Liver (tissue), 9 donors: ENCODE measurements around the gene MAL. TPM values are rescaled to one million over a fixed set of nuclear protein-coding genes. Genes with fewer than 3 reads are reported as not detected.

Source experiments
- DNase-seq: peaks from one replicate; pipeline ENCODE4 v3.0.0-alpha.2; 2017; ENCODE audit warnings: low spot score
- H3K27ac ChIP-seq, 2 donors: one replicate each; pipeline ENCODE4 v1.7.0; 2013; ENCODE audit warnings: inconsistent platforms in 2 of 2, low read length in 2 of 2, control low read depth in 1 of 2, low read depth in 1 of 2, mild to moderate bottlenecking in 1 of 2
- H3K27me3 ChIP-seq, 4 donors: one replicate each; pipeline versions ENCODE4 v1.6.1 to v1.7.0; 2013; ENCODE audit warnings: low read length in 3 of 4, inconsistent platforms in 1 of 4, mild to moderate bottlenecking in 1 of 4, moderate library complexity in 1 of 4; ENCODE audit not compliant: control insufficient read depth in 4 of 4, insufficient read depth in 4 of 4
- H3K36me3 ChIP-seq, 4 donors: one replicate each; pipeline versions ENCODE4 v1.6.1 to v1.7.0; 2013; ENCODE audit warnings: low read length in 3 of 4, mild to moderate bottlenecking in 3 of 4, low read depth in 1 of 4, moderate library complexity in 1 of 4; ENCODE audit not compliant: control insufficient read depth in 4 of 4, insufficient read depth in 3 of 4
- H3K4me1 ChIP-seq, 4 donors: one replicate each; pipeline versions ENCODE4 v1.6.1 to v1.7.0; 2013; ENCODE audit warnings: low read length in 3 of 4, mild to moderate bottlenecking in 3 of 4, moderate library complexity in 1 of 4; ENCODE audit not compliant: control insufficient read depth in 4 of 4, insufficient read depth in 4 of 4
- H3K4me3 ChIP-seq, 3 donors: one replicate each; pipeline versions ENCODE4 v1.6.1 to v1.7.0; 2013; ENCODE audit warnings: low read length in 3 of 3, control low read depth in 1 of 3, low read depth in 1 of 3, mild to moderate bottlenecking in 1 of 3
- H3K9ac ChIP-seq, 2 donors: one replicate each; pipeline ENCODE4 v1.7.0; 2013; ENCODE audit warnings: low read length in 2 of 2, mild to moderate bottlenecking in 2 of 2, moderate library complexity in 2 of 2, control low read depth in 1 of 2, low read depth in 1 of 2
- H3K9me3 ChIP-seq, 4 donors: one replicate each; pipeline versions ENCODE4 v1.6.1 to v1.7.0; 2013; ENCODE audit warnings: low read length in 3 of 4; ENCODE audit not compliant: control insufficient read depth in 4 of 4
- ATF3 ChIP-seq: IDR thresholded peaks from 2 replicates; pipeline ENCODE4 v1.6.1; 2016; ENCODE audit warnings: antibody characterized with exemption
- CTCF ChIP-seq: fragments of 150-350 bp; IDR thresholded peaks from 2 replicates; pipeline ENCODE4 v1.5.1; 2017; ENCODE audit warnings: improper control_type of control experiment, low read depth, low read length; ENCODE audit not compliant: missing input control
- EGR1 ChIP-seq, 2 donors: IDR thresholded peaks; 2 replicates each; pipeline ENCODE4 v1.6.1; 2016 to 2018; ENCODE audit warnings: antibody characterized with exemption in 2 of 2, low read depth in 2 of 2
- FOXA1 ChIP-seq: IDR thresholded peaks from 2 replicates; pipeline ENCODE4 v1.6.1; 2016; ENCODE audit warnings: antibody characterized with exemption
- FOXA2 ChIP-seq: IDR thresholded peaks from 2 replicates; pipeline ENCODE4 v1.6.1; 2016; ENCODE audit warnings: antibody characterized with exemption
- GABPA ChIP-seq, 2 donors: IDR thresholded peaks in 1 of 2; conservative IDR thresholded peaks in 1 of 2; 2 replicates each; pipeline ENCODE4 v1.6.1; 2016; ENCODE audit warnings: antibody characterized with exemption in 2 of 2, mild to moderate bottlenecking in 1 of 2, moderate library complexity in 1 of 2
- HNF4A ChIP-seq, 2 donors: conservative IDR thresholded peaks; 2 replicates each; pipeline ENCODE4 v1.6.1; 2016; ENCODE audit warnings: antibody characterized with exemption in 2 of 2, mild to moderate bottlenecking in 2 of 2
- HNF4G ChIP-seq: IDR thresholded peaks from 2 replicates; pipeline ENCODE4 v1.6.1; 2016; ENCODE audit warnings: antibody characterized with exemption
- JUND ChIP-seq, 2 donors: IDR thresholded peaks; 2 replicates each; pipeline ENCODE4 v1.6.1; 2016; ENCODE audit warnings: antibody characterized with exemption in 2 of 2
- NR2F2 ChIP-seq: IDR thresholded peaks from 2 replicates; pipeline ENCODE4 v1.6.1; 2016; ENCODE audit warnings: antibody characterized with exemption
- RAD21 ChIP-seq, 2 donors: IDR thresholded peaks; 2 replicates each; pipeline ENCODE4 v1.6.1; 2016; ENCODE audit warnings: antibody characterized with exemption in 2 of 2, mild to moderate bottlenecking in 2 of 2
- RXRA ChIP-seq, 2 donors: IDR thresholded peaks; 2 replicates each; pipeline ENCODE4 v1.6.1; 2017 to 2018; ENCODE audit warnings: antibody characterized with exemption in 2 of 2, mild to moderate bottlenecking in 1 of 2
- SP1 ChIP-seq: IDR thresholded peaks from 2 replicates; pipeline ENCODE4 v1.6.1; 2018; ENCODE audit warnings: antibody characterized with exemption, mild to moderate bottlenecking
- TAF1 ChIP-seq: conservative IDR thresholded peaks from 2 replicates; pipeline ENCODE4 v1.6.1; 2016; ENCODE audit warnings: antibody characterized with exemption, mild to moderate bottlenecking
- YY1 ChIP-seq: IDR thresholded peaks from 2 replicates; pipeline ENCODE4 v1.6.1; 2016; ENCODE audit warnings: antibody characterized with exemption, mild to moderate bottlenecking
- ZBTB33 ChIP-seq: IDR thresholded peaks from 2 replicates; pipeline ENCODE4 v1.6.1; 2016; ENCODE audit warnings: antibody characterized with exemption
- WGBS: extraction: QIAGEN DNeasy Blood & Tissue Kit; methylation state at CpG from one replicate; pipeline ENCODE4 v1.1.7; 2013; 5-methylcytosine and 5-hydroxymethylcytosine counted together
- polyA plus RNA-seq, 2 donors: library from polyadenylated mRNA; stranded (reverse) in 1 of 2; unstranded in 1 of 2; fragments of 200-250 nt in 1 of 2; fragments of >200 nt in 1 of 2; fragmentation: Nextera tagmentation in 1 of 2; extraction: Ambion mirVana in 1 of 2; gene quantifications; one replicate each; pipeline versions ENCODE4 v1.2.1 to v1.2.3, GENCODE V29; 2013 to 2015
- total RNA-seq, 2 donors: library from RNA; depleted of rRNA; stranded (reverse); fragments of >200 nt; gene quantifications; one replicate each; pipeline ENCODE4 v1.2.3, GENCODE V29; 2014
- TF ChIP-seq, protein P1 (sequence below): IDR thresholded peaks from 2 replicates; pipeline ENCODE4 v1.6.1; 2016; ENCODE audit warnings: antibody characterized with exemption, mild to moderate bottlenecking
- TF ChIP-seq, protein P2 (sequence below): IDR thresholded peaks from 2 replicates; pipeline ENCODE4 v1.6.1; 2016; ENCODE audit warnings: antibody characterized with exemption
- donor health status: healthy.
- donor health status: healthy.
- donor health status: healthy.
- donor health status: healthy.
- donor health status: healthy.

The MAL gene
- total and polyA plus RNA-seq, 4 donors, result 0.51 TPM; not detected in 3

GRCh38 chr2:95072424-95072823 is 46.9 kb downstream of the MAL start:
- 71% methylated on average over 4 of the region's 4 CpGs for WGBS
- no peak for DNase-seq
- Histone ChIP-seq H3K9ac (no peak overlapping the region), H3K4me3 (no peak overlapping the region), H3K36me3 (no peaks in the 10 kb centered on the region), H3K27me3 (peaks cover 0 to 3% (median 0%) of the 10 kb centered on the region in 4 donors), H3K4me1 (peaks cover 2 to 8% (median 6%) of the 10 kb centered on the region in 4 donors), H3K27ac (no peak overlapping the region), H3K9me3 (no peaks in the 10 kb centered on the region)
- TF ChIP-seq YY1 (no peak), FOXA2 (no peak), RAD21 (IDR thresholded peaks at IDR 0.05) (no peak), JUND (IDR thresholded peaks at IDR 0.05) (no peak), FOXA1 (no peak), NR2F2 (no peak), ZBTB33 (no peak), SP1 (no peak), CTCF (no peak), TAF1 (no peak), HNF4G (no peak), GABPA (IDR thresholded peaks at IDR 0.05 in 1 of 2, conservative IDR thresholded peaks at IDR 0.05 in 1 of 2) (no peak), HNF4A (conservative IDR thresholded peaks at IDR 0.05) (no peak), RXRA (IDR thresholded peaks at IDR 0.05) (no peak), ATF3 (no peak), EGR1 (IDR thresholded peaks at IDR 0.05; ENCODE audit: low read depth in 2 of 2) (no peak)
- TF ChIP-seq, protein P1, sequence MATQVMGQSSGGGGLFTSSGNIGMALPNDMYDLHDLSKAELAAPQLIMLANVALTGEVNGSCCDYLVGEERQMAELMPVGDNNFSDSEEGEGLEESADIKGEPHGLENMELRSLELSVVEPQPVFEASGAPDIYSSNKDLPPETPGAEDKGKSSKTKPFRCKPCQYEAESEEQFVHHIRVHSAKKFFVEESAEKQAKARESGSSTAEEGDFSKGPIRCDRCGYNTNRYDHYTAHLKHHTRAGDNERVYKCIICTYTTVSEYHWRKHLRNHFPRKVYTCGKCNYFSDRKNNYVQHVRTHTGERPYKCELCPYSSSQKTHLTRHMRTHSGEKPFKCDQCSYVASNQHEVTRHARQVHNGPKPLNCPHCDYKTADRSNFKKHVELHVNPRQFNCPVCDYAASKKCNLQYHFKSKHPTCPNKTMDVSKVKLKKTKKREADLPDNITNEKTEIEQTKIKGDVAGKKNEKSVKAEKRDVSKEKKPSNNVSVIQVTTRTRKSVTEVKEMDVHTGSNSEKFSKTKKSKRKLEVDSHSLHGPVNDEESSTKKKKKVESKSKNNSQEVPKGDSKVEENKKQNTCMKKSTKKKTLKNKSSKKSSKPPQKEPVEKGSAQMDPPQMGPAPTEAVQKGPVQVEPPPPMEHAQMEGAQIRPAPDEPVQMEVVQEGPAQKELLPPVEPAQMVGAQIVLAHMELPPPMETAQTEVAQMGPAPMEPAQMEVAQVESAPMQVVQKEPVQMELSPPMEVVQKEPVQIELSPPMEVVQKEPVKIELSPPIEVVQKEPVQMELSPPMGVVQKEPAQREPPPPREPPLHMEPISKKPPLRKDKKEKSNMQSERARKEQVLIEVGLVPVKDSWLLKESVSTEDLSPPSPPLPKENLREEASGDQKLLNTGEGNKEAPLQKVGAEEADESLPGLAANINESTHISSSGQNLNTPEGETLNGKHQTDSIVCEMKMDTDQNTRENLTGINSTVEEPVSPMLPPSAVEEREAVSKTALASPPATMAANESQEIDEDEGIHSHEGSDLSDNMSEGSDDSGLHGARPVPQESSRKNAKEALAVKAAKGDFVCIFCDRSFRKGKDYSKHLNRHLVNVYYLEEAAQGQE, result no peak
- TF ChIP-seq, protein P2, sequence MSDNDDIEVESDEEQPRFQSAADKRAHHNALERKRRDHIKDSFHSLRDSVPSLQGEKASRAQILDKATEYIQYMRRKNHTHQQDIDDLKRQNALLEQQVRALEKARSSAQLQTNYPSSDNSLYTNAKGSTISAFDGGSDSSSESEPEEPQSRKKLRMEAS, result no peak
